Middle frontal gyrus (tissue), 1 donor: ENCODE results near the gene NHERF2.
A peak's percentile ranks its signal among the peaks of the same experiment; 100 is the strongest.

Source experiments
- DNase-seq: peaks from one replicate; pipeline ENCODE4 v3.0.0-alpha.2; 2015; ENCODE audit warnings: low spot score; ENCODE audit errors: extremely low spot score

NHERF2 gene

GRCh38 chr16:2039274-2040031 lies 12.8 kb downstream of the NHERF2 start:
- DNase-seq: no peak

DNA sequence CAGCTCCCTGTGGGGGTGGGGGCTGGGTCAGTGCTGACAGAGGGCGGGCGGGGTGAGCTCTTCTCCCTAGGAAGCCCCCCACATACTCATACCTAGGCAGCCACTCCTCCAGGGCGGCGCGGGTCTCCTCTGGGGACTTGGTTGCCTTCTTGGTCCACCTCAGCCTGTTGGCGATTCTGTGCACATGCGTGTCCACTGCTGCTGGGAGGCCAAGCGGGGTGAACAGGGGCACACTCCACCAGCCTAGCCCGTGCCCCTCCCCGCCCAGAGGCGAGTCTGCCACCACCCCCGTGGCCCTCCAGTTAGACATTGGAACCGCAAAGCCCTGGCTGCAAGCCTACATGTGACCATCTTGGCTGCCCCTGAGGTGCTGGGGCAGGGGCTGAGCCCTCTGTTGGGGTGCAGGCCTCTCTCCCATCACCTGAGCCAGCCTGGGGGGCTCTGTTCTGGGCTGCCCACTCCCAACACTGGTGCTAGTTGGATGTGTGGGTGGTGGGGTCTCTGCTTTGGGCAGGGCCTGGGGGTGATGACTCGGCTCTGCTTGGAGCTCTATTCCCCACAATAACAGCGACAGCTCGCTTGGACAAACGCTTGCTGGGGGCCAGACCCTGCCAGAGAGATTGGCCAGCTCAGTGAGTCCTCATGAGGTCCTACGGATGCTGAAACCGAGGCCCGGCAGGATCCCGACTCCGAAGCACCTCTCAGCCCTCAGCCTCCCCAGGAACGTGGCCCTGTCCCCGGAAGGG lies 13.5 kb downstream of the NHERF2 start:
- no peak for DNase-seq

GRCh38 chr16:2040787-2041522 lies 14.3 kb downstream of the NHERF2 start:
- no peak for DNase-seq

GRCh38 chr16:2042171-2042985 lies 15.7 kb downstream of the NHERF2 start:
- DNase-seq: no peak

DNA sequence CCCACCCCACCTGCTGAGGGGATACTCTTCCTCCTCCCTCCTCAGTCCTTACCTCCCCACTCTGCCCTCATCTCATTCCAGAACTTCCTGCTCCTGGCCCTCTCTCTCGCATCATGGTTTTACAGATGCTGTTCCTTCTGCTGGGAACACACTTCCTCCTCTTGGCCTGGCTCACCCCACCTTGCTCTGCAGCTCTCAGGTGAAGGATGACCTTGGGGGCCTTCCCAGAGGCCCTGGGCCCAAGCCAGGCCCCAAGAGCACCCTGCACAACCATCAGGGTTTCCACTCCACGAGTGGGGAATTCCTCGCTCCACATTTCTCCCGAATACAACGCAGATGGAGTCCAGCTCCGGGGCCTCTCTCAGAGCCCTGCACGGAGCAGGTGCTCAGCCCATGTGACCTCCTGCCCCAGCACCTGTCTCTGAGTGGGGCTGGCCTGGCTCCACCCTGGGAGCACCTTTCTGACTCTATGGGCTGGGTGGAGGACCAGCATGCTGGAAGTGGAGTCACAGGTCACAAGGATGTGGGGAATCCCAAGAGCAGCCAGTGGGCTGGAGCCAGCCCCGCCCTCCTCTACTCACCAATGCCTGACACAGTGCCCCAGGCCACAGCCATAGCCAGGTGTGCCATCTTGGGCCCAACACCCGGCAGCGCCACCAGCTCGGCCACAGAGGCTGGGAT lies 16.4 kb downstream of the NHERF2 start:
- DNase-seq: no peak

- peak; percentile 12 for DNase-seq
These were observed 17.2 kb downstream of the NHERF2 start for GRCh38 chr16:2043667-2044451.

GRCh38 chr16:2044541-2044940 lies 17.8 kb downstream of the NHERF2 start:
- no peak for DNase-seq

- no peak for DNase-seq
These were observed 19.5 kb downstream of the NHERF2 start for GRCh38 chr16:2045965-2046892.

DNA sequence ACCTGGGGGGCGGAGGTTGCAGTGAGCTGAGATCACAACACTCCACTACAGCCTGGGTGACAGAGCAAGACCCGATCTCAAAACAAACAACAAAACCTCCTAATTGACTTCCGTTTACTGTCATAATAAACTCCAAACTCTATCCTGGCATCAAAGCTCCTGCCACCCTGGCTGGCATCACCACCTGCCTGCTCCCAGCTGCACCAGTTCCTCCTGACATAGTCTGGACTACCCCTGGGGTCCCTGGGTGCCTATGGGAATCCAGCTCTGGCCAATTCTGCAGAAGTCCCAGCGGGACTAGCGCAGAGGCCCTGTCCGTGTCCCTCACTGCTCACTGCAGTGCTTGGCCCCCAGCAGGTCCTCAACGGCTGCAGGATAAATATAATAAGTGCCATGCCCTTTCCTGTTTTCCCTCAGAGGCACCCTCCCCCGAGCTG lies 20.2 kb downstream of the NHERF2 start:
- DNase-seq: no peak

DNA sequence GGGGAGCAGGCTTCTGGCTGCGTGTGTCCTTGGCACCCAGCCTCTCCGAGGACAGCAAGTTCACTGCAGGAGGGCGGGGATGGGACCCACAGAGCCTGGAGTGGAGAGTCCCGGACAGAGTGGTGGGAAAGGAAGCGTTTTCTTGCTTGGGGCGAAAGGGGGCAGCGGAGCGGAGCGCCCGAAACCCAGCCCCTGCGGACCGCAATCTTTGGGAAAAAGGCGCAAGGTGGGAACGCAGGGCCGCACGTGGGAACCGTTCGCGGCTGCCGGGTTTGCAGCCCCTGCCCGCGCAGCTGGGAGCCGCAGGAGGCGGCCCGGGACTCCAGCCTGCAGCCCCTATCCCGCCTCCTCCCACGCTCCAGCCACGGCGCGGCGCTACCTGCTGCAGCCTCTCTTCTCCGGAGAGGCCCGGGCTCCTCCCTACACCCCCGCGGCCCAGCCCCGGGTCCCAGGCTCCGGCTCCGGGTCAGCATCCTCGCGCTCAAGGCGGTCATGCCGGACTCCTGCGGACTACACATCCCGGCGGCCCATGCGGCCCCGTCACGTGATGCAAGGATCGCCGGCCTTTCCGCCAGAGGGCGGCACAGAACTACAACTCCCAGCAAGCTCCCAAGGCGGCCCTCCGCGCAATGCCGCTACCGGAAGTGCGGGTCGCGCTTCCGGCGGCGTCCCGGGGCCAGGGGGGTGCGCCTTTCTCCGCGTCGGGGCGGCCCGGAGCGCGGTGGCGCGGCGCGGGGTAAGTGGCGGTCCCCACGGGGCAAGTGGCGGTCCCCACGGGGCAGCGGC lies 20.8 kb downstream of the NHERF2 start, which contains the start of the genes NTHL1 and TSC2:
Gene NTHL1, minus strand, starts transcription at position 505 of the 786 bp plus-strand sequence. Its CDS starts 11 bp downstream, at position 494.
Gene TSC2, plus strand, starts transcription at position 656 of the 786 bp plus-strand sequence. CDS start 631 bp downstream, outside the sequence.
- peak; percentile 94 for DNase-seq

DNA sequence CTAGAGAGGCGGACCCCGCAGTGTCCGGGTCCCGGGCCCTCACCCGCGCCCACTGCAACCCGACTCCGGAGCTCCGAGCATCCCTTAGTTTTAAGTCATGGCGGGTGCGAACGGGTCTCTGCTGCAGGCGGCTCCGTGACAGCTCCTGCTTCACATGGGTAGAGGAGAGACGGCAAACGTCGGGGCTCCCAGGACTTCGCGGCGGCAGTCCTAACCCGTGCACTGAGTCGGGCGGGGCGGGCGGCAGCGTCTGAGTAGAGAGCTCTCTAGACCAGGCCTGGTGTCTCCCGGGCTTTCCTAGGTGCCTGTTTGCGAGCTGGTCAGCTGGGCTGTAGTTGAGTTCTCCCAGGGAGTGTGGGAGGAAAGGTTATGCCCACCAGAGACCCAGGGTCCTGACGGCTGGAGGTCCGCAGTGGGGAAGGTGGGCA lies 21.4 kb downstream of the NHERF2 start:
- DNase-seq: no peak

- no peak for DNase-seq
These were observed 26.5 kb downstream of the NHERF2 start for GRCh38 chr16:2053211-2053610.

DNA sequence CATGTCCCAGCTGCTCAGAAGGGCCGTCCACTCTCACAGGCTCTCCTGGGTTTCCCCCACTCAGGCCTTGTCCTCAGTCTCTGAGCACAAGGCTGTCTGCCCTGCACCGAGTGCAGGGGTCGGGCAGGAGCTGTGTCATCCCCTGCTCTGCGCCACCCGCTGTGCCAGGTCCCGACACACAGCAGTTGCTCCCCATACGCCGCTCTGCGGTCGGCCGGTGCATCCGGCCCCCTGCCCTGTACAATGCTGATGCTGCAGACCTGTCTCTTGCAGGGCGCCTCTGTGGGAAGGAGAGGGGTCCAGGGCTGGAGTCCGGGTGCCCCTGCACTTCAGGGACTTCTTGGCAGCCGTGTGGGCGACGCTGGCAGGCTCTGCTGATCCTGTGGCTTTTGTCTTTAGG lies 27.2 kb downstream of the NHERF2 start:
- DNase-seq: no peak

- DNase-seq: no peak
These were observed 28.0 kb downstream of the NHERF2 start for GRCh38 chr16:2054543-2055245.

DNA sequence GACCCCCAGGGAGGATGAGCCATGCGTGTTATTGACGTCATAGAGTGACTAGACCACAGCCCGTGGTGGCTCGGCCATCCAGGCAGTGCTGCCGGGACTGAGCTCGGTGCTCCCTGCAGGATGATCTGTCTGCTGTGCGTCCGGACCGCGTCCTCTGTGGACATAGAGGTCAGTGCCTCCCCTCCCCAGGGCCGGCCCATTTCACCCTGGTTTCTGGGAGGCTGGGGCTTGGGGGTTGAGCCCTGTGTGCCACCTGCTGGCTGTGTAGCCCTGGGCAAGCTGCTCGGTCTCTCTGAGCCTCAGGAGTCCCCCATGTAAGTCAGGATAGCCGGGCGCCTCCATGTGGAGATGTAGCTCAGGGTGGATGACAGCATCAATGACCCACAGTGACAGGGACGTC lies 29.4 kb downstream of the NHERF2 start:
- DNase-seq: no peak

- DNase-seq: no peak
These were observed 30.1 kb downstream of the NHERF2 start for GRCh38 chr16:2056681-2057407.
